ENCODE results near the gene FMN1.

Gene FMN1

GRCh38 chr15:33198541-33198940 lies 4.0 kb upstream of the FMN1 start:
- Histone ChIP-seq H3K9me3 (no peaks in the 10 kb centered on the region), H3K36me3 (no peaks in the 10 kb centered on the region), H3K27me3 (peaks cover 75% of the 10 kb centered on the region), H3K4me1 (ENCODE audit: control insufficient read depth in 1 of 2, insufficient read depth in 1 of 2, low read depth in 1 of 2, low read length in 1 of 2) (peaks cover 3 to 8% of the 10 kb centered on the region in 2 experiments), H3K27ac (no peak overlapping the region), H3K4me3 (ENCODE audit: low read depth in 1 of 2, low read length in 1 of 2) (no peak overlapping the region)
- no peak for TF ChIP-seq CTCF (IDR thresholded peaks at IDR 0.05)

GRCh38 chr15:33197636-33198035 lies 3.1 kb upstream of the FMN1 start:
- no peaks in the 10 kb centered on the region for H3K9me3 ChIP-seq

GRCh38 chr15:33194237-33194636 lies 277 bp downstream of the FMN1 start:
- Histone ChIP-seq H3K4me3 (ENCODE audit: low read depth in 1 of 2, low read length in 1 of 2) (peak overlapping the region; percentile 31 to 35), H3K36me3 (no peaks in the 10 kb centered on the region), H3K27me3 (peaks cover 66% of the 10 kb centered on the region), H3K27ac (no peak overlapping the region), H3K4me1 (ENCODE audit: control insufficient read depth in 1 of 2, insufficient read depth in 1 of 2, low read depth in 1 of 2, low read length in 1 of 2) (peaks cover 3 to 8% of the 10 kb centered on the region in 2 experiments), H3K9me3 (no peaks in the 10 kb centered on the region)
- TF ChIP-seq CTCF (IDR thresholded peaks at IDR 0.05) = no peak

More at GRCh38 chr15:33197636-33198035, 3.1 kb upstream of the FMN1 start:
- no peak overlapping the region for H3K4me3 ChIP-seq (ENCODE audit: low read depth in 1 of 2, low read length in 1 of 2)
- H3K36me3 ChIP-seq = no peaks in the 10 kb centered on the region
- H3K27me3 ChIP-seq = peaks cover 84% of the 10 kb centered on the region
- no peak for TF ChIP-seq CTCF (IDR thresholded peaks at IDR 0.05)
- peaks cover 3 to 8% of the 10 kb centered on the region in 2 experiments for H3K4me1 ChIP-seq (ENCODE audit: control insufficient read depth in 1 of 2, insufficient read depth in 1 of 2, low read depth in 1 of 2, low read length in 1 of 2)
- no peak overlapping the region for H3K27ac ChIP-seq

GRCh38 chr15:33191591-33191990 lies 2.9 kb downstream of the FMN1 start:
- H3K4me3 ChIP-seq (ENCODE audit: low read depth in 1 of 2, low read length in 1 of 2) = no peak overlapping the region
- no peak for TF ChIP-seq CTCF (IDR thresholded peaks at IDR 0.05)
- no peaks in the 10 kb centered on the region for H3K9me3 ChIP-seq
- H3K27me3 ChIP-seq = peaks cover 56% of the 10 kb centered on the region
- H3K36me3 ChIP-seq = no peaks in the 10 kb centered on the region
- no peak overlapping the region for H3K27ac ChIP-seq
- peaks cover 3 to 8% of the 10 kb centered on the region in 2 experiments for H3K4me1 ChIP-seq (ENCODE audit: control insufficient read depth in 1 of 2, insufficient read depth in 1 of 2, low read depth in 1 of 2, low read length in 1 of 2)

- no peak for TF ChIP-seq CTCF (IDR thresholded peaks at IDR 0.05)
- Histone ChIP-seq H3K9me3 (no peaks in the 10 kb centered on the region), H3K4me3 (ENCODE audit: low read depth in 1 of 2, low read length in 1 of 2) (no peak overlapping the region), H3K27me3 (peaks cover 45% of the 10 kb centered on the region), H3K27ac (no peak overlapping the region), H3K4me1 (ENCODE audit: control insufficient read depth in 1 of 2, insufficient read depth in 1 of 2, low read depth in 1 of 2, low read length in 1 of 2) (peaks cover 3 to 8% of the 10 kb centered on the region in 2 experiments), H3K36me3 (no peaks in the 10 kb centered on the region)
Observed at GRCh38 chr15:33190539-33190938, 4.0 kb downstream of the FMN1 start.
